Hematopoietic multipotent progenitor cell treated with erythropoietin and hydrocortisone succinate and interleukin-3 and kit ligand, for 17 days (in vitro differentiated cells): ENCODE results near the gene FOXL1.
"Not testable (repeated sequence)": the region's sequence is repeated elsewhere in the genome, so short reads cannot be mapped to it uniquely, and the experiment has no call there.

Experiments used
- DNase-seq: peaks from one replicate; pipeline ENCODE4 v3.0.0-alpha.2; 2015; ENCODE audit warnings: low spot score

Gene FOXL1

GRCh38 chr16:86580791-86581170 is 2.4 kb downstream of the FOXL1 start:
- no peak for DNase-seq

- DNase-seq: no peak
Measured at GRCh38 chr16:86581458-86581857, 3.1 kb downstream of the FOXL1 start.

GRCh38 chr16:86584071-86584685 is 5.8 kb downstream of the FOXL1 start:
- no peak for DNase-seq

- no peak for DNase-seq
Measured at GRCh38 chr16:86584726-86585721, 6.7 kb downstream of the FOXL1 start.

GRCh38 chr16:86585821-86586611 is 7.7 kb downstream of the FOXL1 start:
- DNase-seq: no peak

- no peak for DNase-seq
Measured at GRCh38 chr16:86587487-86587886, 9.1 kb downstream of the FOXL1 start.

GRCh38 chr16:86587955-86588354 is 9.6 kb downstream of the FOXL1 start:
- DNase-seq: not testable (repeated sequence)

GRCh38 chr16:86590501-86591144 is 12.3 kb downstream of the FOXL1 start:
- DNase-seq: no peak

GRCh38 chr16:86591270-86591669 is 12.9 kb downstream of the FOXL1 start:
- no peak for DNase-seq

- DNase-seq: no peak
Measured at GRCh38 chr16:86593913-86594620, 15.7 kb downstream of the FOXL1 start.

GRCh38 chr16:86594721-86595120 is 16.4 kb downstream of the FOXL1 start:
- no peak for DNase-seq

GRCh38 chr16:86595983-86596605 is 17.7 kb downstream of the FOXL1 start:
- DNase-seq: no peak

- no peak for DNase-seq
Measured at GRCh38 chr16:86597126-86597879, 19.0 kb downstream of the FOXL1 start.

GRCh38 chr16:86597880-86598606 is 19.7 kb downstream of the FOXL1 start:
- no peak for DNase-seq

- no peak for DNase-seq
Measured at GRCh38 chr16:86598607-86599565, 20.5 kb downstream of the FOXL1 start.

- DNase-seq: no peak
Measured at GRCh38 chr16:86601356-86601755, 23.0 kb downstream of the FOXL1 start.

GRCh38 chr16:86602521-86602920 is 24.2 kb downstream of the FOXL1 start:
- DNase-seq: no peak
